NCI-H2171 treated with DMSO at 0.1 percent for 48 hours (cell line): ENCODE measurements around the gene FOCAD.
A peak's percentile ranks its signal among the peaks of the same experiment; 100 is the strongest.
"Not testable (repeated sequence)": the region's sequence is repeated elsewhere in the genome, so short reads cannot be mapped to it uniquely, and the experiment has no call there.

ENCODE experiments used
- DNase-seq: peaks from one replicate; lab custom pipeline; 2025; lab: John Stamatoyannopoulos, UW

Gene FOCAD, protein sequence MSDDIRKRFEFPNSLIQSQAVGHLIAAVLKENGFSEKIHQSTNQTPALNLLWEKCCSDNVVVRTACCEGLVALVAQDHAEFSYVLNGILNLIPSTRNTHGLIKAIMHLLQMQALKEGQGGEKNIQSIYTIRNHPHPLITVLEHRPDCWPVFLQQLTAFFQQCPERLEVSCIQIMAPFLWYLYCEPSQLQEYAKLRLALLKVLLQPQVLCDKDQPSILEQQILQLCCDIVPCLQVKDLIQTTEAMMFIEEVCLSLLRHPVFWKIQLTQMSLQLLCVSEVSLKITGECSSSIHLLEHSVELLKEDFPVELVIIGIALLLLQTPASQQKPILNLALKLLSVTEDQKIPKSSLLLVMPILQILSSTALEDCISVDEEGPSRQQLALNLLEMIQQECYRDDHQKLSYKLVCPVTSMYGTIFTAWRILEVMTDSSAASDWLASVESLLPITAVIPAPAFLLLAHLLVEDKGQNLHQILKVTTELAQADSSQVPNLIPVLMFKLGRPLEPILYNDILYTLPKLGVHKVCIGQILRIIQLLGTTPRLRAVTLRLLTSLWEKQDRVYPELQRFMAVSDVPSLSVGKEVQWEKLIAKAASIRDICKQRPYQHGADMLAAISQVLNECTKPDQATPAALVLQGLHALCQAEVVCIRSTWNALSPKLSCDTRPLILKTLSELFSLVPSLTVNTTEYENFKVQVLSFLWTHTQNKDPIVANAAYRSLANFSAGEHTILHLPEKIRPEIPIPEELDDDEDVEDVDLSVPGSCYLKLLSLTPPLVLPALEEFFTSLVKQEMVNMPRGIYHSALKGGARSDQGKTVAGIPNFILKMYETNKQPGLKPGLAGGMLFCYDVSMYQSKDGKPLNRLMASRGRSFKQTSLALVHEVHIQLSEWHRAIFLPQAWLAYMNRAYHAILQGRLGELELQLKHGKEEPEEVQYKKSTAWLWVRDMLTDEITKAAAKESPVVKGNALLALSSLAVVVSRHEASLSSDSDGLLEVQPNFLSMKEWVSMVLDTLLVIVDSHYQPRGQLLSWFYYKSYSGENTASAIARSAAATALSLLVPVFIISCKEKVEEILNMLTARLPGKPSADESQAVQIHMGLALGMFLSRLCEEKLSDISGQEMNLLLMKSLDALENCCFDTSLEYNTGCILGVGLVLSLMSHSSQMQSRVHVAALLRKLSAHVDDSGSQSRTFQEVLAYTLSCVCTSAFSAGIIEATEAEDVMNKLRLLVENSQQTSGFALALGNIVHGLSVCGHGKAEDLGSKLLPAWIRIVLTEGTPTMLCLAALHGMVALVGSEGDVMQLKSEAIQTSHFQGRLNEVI (N-terminal part only)

DNA sequence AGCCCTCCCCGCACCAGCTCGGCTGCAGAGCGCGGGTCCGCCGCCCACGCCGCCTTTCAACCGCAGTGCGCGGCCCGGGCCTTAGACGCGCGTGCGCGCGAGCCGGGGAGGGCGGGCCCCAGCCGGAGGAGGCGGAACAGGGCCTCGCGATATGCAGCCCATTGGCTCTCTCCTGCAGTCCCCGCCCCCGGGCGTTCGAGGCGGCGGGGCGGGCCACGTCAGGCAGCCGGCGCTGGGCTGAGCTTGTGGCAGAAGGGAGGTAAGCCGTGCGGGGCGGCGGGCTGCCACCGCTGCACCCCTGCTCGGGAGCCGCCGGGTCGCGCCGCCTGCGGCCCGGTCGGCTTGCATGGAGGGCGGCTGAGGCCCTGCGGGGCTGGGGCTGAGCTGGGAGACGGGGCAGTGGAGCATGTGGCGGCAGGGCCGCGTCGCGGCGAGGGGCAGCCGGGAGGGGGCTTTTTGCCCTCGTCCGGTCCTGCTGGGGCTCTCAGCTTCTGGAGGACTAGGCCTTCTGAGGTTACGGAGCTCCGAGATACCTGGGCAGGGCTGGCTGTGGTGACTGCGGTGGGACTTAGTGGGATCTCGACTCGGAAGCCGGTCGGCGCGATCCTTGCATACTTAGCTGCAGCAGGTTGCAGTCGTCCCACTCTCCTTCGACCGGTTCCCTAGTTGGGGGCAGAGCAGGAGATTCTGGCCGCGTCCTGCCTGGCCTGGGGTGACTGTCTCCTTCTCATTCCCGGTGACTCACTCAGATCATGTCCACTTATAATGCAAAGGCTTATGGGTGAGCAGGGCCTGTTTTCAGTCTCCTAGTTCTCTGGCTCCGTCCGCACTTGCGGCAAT, at the start of gene FOCAD:
FOCAD (plus strand) TSS at position 225 of the 840 bp plus-strand sequence. CDS start 31,095 bp downstream, outside the sequence.
- peak; percentile 83 for DNase-seq

DNA sequence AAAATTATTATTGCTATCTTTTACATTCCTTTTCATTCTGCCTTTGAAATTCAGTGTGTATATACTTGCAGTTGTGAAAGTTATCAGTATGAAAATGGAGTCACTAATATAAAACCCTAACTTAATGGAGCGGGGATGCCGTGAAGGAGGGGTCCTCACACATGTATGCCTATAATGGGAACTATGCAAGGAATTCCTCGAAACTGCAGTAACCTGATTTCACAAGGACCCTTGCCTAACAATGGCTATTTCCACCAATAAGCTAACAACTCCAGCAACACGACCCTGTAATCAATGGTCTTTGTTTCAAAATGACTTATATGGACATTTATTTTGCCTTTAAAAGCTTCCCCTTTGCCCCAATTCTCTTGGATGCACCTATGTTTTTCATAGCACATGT, 49.2 kb upstream of the FOCAD start:
- no peak for DNase-seq

DNA sequence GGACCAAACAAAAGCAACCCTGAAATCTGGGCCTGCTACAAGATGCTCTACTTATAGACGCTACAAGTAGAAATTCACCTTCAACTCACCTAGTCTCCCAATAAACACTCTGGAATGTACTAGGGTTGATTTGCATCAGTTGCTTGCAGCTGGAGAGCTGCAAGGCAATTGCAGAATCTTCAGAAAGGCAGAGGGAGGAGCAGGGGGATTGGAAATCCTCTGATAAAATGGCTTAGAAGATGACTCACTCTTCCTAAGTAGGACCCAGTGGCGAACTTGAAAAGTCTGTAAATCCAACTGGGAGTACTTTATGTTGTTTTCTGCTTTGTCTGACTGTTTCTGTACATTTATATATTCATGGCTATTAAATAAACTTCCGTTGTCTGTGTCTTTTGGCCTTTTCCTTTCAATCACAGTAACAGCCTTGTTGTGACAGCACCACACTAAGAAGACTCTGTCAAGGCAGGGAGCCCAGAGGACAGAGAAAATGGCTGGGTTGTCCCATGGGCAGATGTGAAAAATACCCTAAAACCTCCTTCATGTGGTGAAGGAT, 47.1 kb upstream of the FOCAD start:
- no peak for DNase-seq

DNA sequence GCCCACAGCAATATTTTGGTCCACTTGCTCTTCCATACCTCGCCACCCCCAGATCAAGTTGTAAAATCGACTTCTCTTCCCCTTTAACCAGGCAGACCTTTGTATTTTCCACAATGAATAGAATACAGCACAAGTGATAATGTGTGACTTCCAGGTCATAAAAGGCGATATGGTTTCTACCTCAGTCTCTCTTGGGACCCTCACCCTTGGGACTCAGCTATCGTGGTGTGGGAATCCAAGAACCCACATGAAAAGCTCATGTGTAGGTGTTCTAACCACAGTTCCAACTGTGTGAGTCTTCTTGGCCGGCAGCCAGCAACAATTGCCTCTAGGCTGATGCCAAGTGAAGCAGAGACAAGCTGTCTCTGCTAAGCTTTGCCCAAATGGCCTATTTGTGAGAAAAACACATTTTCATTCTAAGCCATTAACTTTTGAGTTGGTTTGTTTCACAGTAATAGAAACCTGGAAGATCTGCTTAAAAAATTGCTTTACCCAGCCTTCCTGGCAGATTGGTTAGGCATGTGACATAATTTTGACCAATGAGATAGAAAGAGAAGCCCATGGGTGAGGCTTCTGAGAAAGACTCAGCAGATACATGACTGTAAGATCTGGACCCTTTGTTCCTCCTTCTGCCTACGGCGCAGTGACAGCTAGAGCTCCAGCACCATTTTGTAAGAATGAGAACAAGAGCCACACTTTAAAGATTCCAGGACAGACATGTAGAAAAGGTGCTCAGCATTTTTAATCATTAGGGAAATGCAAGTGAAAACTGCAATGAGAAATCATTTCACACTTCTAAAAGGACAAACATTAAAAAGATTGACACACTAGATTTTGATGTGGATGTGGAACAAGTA, 43.5 kb upstream of the FOCAD start:
- DNase-seq = peak; percentile 86

GRCh38 chr9:20642045-20642444, 42.0 kb upstream of the FOCAD start:
- no peak for DNase-seq

DNA sequence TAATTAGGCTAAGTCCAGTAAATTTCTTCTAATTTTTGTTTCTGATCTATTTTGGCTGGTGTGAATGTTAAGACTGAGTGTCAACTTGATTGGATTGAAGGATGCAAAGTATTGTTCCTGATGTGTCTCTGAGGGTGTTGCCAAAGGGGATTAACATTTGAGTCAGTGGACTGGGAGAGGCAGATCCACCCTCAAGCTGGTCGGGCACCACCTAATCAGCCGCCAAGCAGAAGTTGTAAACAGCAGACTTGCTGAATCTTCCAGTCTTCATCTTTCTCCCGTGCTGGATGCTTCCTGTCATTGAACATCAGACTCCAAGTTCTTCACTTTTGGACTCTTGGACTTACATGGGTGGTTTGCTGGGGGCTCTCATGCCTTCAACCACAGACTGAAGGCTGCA, 40.4 kb upstream of the FOCAD start:
- DNase-seq = no peak

GRCh38 chr9:20646656-20647055, 37.4 kb upstream of the FOCAD start:
- no peak for DNase-seq

DNA sequence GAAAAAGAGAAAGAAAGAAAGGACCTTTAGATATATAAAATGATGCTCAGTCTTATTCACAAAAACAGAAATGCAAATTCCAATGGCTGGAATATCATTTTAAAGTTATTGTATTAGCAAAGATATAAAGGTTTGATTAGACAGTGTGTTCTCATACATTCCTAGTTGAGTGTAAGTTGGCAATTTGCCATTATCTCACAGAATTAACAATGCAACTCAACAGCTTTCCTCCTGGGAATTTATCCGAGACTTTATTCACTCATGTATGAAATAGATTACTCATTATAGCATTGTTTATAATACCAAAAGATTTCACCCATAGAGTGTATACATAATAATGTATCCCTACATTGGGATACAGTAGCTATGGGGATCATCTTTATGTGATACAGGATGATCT, 34.7 kb upstream of the FOCAD start:
- peak; percentile 27 for DNase-seq

DNA sequence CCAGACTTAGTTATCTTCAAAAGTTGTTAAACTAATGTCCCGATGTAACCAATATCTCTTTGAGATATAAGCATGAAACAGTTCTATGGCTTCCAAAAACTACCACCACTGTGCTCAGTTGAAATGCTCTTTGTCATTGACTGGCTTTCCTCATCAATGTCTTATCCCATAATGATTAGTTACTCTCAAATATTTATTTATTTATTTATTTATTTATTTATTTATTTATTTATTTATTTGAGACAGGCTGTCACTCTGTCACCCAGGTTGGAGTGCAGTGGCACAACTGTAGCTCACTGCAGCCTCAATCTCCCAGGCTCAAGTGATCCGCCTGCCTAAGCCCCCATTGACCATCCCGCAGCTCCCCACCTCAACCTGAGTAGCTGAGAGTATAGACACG, 33.7 kb upstream of the FOCAD start:
- no peak for DNase-seq

DNA sequence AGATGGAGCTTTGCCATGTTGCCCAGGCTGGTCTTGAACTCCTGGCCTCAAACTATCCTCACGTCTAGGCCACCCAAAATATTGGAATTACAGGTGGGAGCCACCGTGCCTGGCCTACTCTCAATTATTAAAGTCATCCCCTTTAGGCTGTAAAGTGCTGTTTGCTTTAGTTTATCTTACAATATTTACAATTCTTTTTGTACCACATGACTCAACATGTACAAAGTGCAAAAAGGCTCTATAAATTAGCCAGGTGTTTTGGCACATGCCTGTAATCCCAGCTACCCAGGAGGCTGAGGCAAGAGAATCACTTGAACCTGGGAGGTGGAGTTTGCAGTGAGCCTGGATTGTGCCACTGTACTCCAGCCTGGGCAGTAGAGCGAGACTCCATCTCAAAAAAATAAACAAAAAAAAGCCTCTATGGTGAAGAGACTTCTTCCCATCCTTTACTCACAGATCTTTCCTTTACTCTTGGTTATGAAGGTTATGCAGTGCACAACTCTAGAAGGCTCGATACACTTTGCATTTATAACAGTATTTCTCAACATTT, 33.2 kb upstream of the FOCAD start:
- DNase-seq = no peak

GRCh38 chr9:20651939-20652338, 32.1 kb upstream of the FOCAD start:
- DNase-seq = no peak

- DNase-seq = not testable (repeated sequence)
These were observed 25.8 kb upstream of the FOCAD start for GRCh38 chr9:20658246-20658667.

DNA sequence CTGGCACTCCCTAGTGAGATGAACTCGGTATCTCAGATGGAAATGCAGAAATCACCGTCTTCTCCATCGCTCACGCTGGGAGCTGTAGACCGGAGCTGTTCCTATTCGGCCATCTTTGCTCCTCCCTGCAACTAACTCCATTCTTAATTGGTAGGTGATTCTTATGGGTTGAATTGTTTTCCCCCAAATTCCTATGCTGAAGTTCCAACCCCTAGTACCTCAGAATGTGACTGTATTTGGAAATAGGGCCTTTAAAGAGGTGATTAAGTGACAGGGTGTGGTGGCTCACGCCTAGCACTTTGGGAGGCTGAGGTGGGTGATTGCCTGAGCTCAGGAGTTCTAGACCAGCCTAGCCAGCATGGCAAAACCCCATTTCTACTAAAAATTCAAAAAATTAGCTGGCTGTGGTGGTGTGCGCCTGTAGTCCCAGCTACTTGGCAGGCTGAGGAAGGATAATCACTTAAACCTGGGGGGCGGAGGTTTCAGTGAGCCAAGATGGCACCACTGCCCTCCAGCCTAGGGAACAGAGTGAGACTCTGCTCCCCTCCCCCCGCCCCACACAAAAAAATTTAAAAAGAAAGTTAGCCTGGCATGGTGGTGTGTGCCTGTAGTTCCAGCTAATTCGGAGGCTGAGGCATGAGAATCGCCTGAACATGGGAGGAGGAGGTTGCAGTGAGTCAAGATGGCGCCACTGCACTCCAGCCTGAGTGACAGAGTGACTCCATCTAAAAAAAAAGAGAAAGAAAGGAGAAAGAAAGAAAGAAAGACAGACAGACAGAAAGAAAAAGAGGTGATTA, 25.2 kb upstream of the FOCAD start:
- DNase-seq = peak; percentile 7

- no peak for DNase-seq
These were observed 24.5 kb upstream of the FOCAD start for GRCh38 chr9:20659474-20659967.

GRCh38 chr9:20662156-20662555, 21.9 kb upstream of the FOCAD start:
- DNase-seq = no peak

GRCh38 chr9:20663133-20663532, 20.9 kb upstream of the FOCAD start:
- DNase-seq = no peak

GRCh38 chr9:20664501-20664900, 19.6 kb upstream of the FOCAD start:
- DNase-seq = no peak

DNA sequence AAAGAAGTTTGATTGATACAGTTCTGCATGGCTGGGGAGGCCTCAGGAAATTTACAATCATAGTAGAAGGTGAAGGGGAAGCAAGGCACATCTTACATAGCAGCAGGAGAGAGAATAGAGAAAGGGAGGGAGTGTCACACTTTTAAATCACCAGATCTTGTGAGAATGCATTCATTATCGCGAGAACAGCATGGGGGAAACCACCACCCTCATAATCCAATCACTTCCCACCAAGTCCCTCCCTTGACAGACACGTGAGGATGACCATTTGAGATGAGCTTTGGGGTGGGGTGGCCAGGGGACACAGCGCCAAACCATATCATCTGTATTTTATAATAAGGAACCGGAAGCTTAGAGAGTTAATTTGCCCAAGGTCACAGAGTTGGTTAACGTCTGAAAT, 13.7 kb upstream of the FOCAD start:
- no peak for DNase-seq

- DNase-seq = no peak
These were observed 12.4 kb upstream of the FOCAD start for GRCh38 chr9:20671635-20672034.
